NCI-H69 (cell line): ENCODE results near the gene RALA.
"Not testable (repeated sequence)": the region's sequence is repeated elsewhere in the genome, so short reads cannot be mapped to it uniquely, and the experiment has no call there.

Source experiments
- DNase-seq: peaks from one replicate; lab custom pipeline; 2025; lab: John Stamatoyannopoulos, UW

RALA gene

DNA sequence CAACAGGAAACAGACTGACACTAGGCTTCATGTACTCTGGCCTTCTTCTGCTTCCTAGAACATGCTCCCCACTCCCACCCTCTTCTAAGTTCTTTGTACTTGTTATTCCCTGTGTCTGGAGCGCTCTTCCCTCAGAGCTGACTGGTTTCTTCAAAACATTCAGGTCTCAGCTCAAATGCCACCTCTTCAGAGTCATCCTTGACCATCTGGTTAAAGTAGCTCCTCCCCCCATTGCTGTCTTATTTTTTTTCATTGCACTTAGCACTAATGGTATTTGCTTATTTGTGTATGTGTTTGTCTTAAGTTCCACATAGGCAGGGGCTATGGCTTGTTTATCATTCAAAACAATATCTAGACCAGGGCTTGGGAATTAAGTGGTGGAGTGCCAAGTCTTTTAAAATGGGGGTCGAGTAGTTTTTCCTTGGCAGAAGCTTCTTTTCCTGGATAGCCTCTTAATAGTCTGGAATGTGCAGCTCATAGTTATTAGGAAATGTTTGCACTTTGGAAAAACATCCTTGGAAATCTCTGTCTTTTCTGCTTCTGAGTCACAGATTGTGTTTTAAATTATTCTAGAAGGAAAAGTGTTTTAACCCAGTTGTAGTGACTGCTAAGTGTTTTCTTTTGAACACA, 60.0 kb downstream of the RALA start:
- peak; percentile 23 for DNase-seq

GRCh38 chr7:39686261-39686924, 63.0 kb downstream of the RALA start:
- peak; percentile 22 for DNase-seq

DNA sequence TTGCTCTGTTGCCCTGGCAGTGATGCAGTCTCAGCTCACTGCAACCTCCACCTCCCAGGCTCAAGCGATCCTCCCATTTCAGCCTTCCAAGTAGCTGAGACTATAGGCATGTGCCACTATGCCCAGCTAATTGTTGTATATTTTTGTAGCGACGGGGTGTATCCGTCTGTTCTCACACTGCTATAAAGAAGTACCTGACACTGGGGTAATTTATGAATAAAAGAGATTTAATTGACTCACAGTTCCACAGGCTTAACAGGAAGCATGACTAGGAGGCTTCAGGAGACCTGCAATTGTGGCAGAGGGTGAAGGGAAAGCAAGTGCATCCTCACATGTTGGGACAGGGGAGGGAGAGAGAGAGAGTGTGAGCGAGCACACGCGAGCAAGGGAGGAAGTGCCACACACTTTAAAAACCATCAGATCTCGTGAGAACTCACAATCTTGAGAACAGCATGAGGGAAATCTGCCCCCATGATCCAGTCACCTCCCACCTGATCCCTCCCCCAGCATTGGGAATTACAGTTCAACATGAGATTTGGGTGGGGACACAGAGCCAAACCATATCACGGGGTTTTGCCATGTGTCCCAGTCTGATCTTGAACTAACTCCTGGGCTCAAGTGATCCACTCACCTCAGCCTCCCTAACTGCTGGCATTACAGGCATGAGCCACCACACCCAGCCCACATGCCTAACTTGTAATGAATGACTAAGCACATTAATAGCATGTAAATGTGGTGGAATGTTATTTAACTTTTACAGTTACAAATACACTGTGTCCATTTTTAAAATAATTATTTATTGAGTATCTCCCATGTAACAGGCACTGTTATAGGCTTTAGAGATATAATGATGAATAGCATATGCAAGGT, 65.5 kb downstream of the RALA start:
- DNase-seq = no peak

- DNase-seq = no peak
Measured at GRCh38 chr7:39691821-39692220, 68.4 kb downstream of the RALA start.

GRCh38 chr7:39693086-39693485, 69.7 kb downstream of the RALA start:
- DNase-seq = not testable (repeated sequence)

DNA sequence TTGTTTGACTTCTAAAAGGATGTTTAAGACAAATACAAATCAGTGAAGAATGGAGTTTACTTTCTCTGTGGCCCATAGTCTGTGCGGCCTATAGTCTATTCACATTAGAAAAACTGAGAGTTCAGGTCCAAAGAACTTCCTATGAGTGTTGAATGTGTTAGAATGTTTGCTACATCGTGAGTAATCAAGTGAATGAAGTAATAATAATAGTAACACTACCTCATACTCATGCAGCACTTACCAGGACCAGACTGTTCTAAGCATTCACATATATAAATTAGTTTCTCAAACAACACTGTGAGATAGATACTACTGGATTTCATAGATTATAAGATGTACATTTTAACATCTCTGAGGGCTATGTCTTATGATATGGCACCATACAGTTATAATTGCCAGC, 70.4 kb downstream of the RALA start:
- DNase-seq = no peak

- no peak for DNase-seq
Measured at GRCh38 chr7:39695852-39696586, 72.6 kb downstream of the RALA start.

GRCh38 chr7:39696631-39697030, 73.3 kb downstream of the RALA start:
- no peak for DNase-seq

GRCh38 chr7:39697483-39697882, 74.1 kb downstream of the RALA start:
- DNase-seq = no peak

DNA sequence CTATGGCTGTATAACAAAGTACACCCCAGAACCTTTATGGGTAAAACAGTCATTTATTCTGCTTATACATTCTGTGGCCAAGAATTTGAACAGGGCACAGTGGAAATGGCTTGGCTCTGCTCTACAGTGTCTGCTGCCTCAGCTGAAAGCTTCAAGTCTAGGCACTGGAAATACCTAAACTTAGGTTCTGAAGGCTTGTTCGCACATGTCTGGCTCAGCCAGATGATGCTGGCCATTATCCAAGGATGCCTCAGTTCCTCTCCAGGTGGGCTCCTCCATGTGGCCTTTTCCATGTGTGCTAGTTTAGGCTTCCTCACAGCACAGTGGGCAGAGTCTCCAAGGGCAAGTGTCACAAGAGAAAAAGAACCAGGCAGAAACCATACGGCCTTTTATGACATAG, 76.8 kb downstream of the RALA start:
- DNase-seq = peak; percentile 70

DNA sequence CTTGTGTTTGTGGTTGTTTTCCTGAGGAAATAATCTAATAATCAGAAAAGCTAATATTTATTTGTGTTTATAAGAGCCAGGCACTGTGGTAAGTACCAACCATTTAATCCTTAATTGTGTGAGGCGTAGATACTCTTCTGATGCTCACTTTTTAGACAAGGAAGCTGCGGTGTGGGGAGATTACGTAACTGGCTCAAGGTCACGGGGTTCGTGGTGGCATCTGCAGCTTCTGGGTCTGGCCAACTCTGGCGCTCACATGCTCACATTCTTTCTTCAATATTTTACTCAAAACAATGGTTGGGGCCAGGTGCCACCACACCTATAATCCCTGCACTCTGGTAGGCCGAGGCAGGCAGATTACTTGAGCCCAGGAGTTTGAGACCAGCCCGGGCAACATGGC, 77.6 kb downstream of the RALA start:
- DNase-seq = no peak

- DNase-seq = peak; percentile 52
Measured at GRCh38 chr7:39702133-39702532, 78.8 kb downstream of the RALA start.

GRCh38 chr7:39703144-39703543, 79.8 kb downstream of the RALA start:
- peak; percentile 36 for DNase-seq

GRCh38 chr7:39709029-39709428, 85.7 kb downstream of the RALA start:
- DNase-seq = no peak

DNA sequence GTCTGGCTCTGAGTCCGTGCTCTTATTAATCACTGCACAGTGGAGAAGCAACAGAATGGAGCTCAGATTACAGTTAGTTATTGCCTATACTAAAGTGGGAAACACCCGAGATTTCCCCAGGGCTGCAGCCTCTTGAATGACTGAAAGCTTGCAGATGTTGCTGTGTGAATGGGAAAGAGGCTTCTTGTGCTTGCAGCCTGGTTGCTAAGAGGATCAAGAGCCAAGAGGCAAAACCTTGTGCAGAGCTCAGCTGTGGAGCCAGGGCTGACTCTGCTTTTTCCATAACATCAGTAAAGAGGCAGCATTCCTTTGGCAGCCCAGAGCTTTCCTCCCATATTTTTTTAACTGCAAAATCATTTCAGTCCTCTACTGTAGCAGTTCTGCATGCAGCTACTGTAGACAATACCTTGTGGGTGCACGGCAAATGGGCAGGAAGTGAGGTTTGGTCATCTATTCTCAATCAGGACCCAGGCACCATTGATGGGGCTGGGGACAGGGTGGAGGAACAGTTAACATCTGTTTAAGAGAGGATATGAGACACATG, 86.5 kb downstream of the RALA start:
- peak; percentile 91 for DNase-seq

DNA sequence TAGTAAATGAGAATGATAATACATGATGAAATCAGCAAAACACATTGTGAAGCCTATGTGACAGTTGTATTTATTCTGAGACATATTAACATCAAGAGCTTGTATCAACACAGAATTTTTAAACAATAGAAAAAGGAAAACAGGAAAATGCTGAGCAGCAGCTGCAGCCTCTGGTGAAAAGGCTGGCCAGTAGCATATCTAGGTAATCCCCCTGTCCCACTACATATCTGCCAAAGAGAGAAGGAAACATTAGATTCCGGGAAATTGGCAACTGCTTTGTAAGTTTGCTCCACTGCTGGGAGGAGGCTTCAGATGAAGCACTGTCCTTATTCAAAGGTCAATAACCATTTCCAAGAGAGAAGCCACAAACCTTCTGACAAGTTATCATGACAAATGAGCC, 89.4 kb downstream of the RALA start:
- no peak for DNase-seq

DNA sequence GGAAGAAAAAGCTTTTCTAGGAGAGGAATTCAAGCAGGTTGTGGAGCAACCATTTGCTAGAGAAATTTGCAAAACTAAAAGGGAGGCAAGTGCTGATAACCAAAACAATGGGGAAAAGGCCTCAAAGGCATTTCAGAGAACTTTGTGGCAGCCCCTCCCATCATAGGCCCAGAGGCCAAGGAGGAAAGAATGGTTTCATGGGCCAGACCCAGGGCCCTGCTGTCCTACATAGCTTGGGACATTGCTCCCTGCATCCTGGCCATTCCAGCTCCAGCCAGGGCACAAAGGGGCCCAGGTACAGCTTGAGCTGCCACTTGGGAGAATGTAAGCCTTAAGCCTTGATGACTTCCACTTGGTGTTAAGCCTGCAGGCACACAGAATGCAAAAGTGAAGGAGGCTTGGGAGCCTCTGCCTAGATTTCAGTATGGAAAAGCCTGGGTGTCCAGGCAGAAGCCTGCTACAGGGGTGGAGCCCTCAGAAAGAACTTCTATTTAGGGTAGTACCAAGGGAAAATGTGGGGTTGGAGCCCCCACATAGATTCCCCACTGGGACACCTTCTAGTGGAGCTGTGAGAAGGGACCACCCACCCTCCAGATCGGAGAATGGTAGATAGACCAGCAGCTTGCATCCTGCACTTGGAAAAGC, 91.2 kb downstream of the RALA start:
- no peak for DNase-seq

DNA sequence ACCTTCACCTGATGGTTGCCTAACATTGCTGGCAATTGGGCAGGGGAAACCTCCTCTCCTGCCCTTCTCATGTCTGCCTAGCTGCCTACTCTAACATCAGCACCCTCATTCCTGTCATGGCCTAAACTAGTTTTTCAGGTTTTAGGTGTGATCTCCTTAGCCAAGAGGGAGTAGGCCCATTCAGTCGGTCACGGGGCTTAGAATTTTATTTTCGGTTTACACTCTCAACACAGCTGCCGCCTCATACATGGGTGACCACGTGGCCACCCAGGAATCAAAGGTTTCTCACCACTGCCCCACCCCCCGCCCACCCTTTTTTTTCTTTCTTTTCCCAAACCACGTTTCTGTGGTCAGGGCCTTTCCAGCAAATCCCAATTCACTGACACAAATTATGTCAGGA, 97.2 kb downstream of the RALA start:
- no peak for DNase-seq

DNA sequence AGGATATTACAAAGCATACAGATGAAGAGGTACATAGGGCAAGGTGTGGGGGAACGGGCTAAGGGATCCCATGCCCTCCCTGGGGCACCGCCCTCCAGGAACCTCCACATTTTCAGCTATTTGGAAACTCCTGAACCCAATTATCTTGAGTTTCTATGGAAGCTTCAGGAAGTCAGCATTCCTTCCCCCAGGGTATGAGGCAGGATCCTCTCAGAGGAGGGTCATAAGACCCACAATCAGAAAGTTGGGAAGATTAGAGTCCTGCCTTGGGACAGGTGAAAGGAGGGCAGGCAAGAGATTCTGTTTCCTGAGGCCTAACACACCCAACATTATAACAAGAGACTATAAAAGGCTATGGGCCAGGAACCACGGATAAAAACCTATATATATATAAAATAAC, 98.0 kb downstream of the RALA start:
- DNase-seq = no peak

DNA sequence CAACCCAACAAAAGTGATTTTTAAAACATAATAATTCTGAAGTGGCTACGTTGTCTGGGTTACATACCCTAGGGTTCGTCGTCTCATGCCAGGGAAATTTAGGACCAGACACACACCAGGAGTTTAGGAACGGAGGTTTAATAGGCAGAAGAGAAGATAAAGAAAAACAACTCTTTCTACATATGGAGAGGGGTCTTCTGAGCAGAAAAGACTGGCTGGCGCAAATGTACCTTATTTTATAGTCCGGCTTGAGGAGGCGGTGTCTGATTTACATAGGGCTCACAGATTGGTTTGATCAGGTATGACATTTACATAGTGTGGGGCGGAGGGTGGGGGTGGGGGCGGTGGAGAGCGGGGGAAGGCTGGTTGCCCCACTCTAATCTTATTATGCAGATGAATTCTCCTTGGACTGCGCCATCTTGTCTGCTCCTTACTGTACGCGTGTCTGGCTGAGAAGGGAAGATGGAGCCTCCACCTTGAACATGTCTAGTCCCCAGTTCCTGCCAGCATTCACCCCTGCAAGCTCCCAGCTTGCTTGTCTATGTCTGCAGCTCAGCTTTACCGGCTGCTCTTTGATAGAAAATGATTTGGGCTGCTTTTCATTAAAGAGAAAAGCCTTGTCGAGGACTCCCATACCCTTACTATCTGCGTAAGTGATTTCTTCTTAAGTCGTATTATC, 98.7 kb downstream of the RALA start:
- no peak for DNase-seq
